Measurements from ENCODE around the gene LPP. TPM values are rescaled to one million over a fixed set of nuclear protein-coding genes. Genes with fewer than 3 reads are reported as not detected.

LPP gene
- total and polyA plus RNA-seq, 2 of the 13 experiments (the other 11 are each of a cell fraction or from before 2014, with no cell fraction given), result 19.2 to 29.9 TPM

GRCh38 chr3:188486126-188486525 is 332.2 kb downstream of the LPP start:
- Histone ChIP-seq H3K9ac (ENCODE audit: insufficient read depth, low read depth, low read length) (no peak overlapping the region), H3K27me3 (ENCODE audit: control insufficient read depth in 1 of 2, insufficient read depth in 2 of 2, low read length in 2 of 2) (no peaks in the 10 kb centered on the region), H3K9me3 (ENCODE audit: low read length) (no peaks in the 10 kb centered on the region), H3K27ac (ENCODE audit: extremely low read length, insufficient read depth, low read length) (no peak overlapping the region), H3K79me2 (ENCODE audit: insufficient read depth, low read length) (no peaks in the 10 kb centered on the region), H3K36me3 (replicated peaks in 1 of 2; ENCODE audit: control insufficient read depth in 1 of 2, insufficient read depth in 2 of 2, low read length in 2 of 2) (peaks cover under 1 to 16% of the 10 kb centered on the region in 2 experiments; a peak in 4 of 5 replicates), H3K4me3 (replicated peaks in 1 of 3; ENCODE audit: insufficient read depth in 1 of 3, low read depth in 2 of 3, low read length in 3 of 3) (no peak overlapping the region), H3K4me2 (ENCODE audit: low read depth, low read length) (no peak overlapping the region), H4K20me1 (ENCODE audit: insufficient read depth, low read length) (no peaks in the 10 kb centered on the region), H3K4me1 (ENCODE audit: insufficient read depth, low read length) (no peaks in the 10 kb centered on the region), H2AFZ (ENCODE audit: low read length) (no peak overlapping the region)
- WGBS (ENCODE audit: low lambda C conversion rate), result 96% methylated on average over 5 of the region's 5 CpGs
- ChIA-PET CTCF (ENCODE audit: low intra/inter-chr PET ratio, low total read pairs) (no interaction called here), POLR2A (no interaction called here)
- in situ Hi-C loops (cut with HindIII; ENCODE audit: extremely low pct_ligation_motif_present, low pct_unique_long_range_greater_than_20kb) (no loop called here), intact Hi-C loops (cut with micrococcal nuclease; ENCODE audit: unreplicated experiment) (no loop called here)
- no TSS peak for BruUV-seq (replicated peaks)
- no peak for FAIRE-seq
- DNase-seq (ENCODE audit: low spot score), result no peak
- no peak for ATAC-seq
- TF ChIP-seq PHF21A (CRISPR knock-in tag; IDR thresholded peaks at IDR 0.05) (no peak), EZH2 (conservative IDR thresholded peaks at IDR 0.05; ENCODE audit: low read depth, low read length) (no peak), RARG (CRISPR knock-in tag; IDR thresholded peaks at IDR 0.05; ENCODE audit: low read depth) (no peak), ZNF251 (CRISPR knock-in tag; IDR thresholded peaks at IDR 0.05) (no peak), HNRNPH1 (optimal IDR thresholded peaks at IDR 0.05; ENCODE audit: low read depth, low read length) (no peak), MAX (IDR thresholded peaks at IDR 0.05) (no peak), BORCS8-MEF2B (CRISPR knock-in tag; IDR thresholded peaks at IDR 0.05) (no peak), REST (IDR thresholded peaks at IDR 0.05; ENCODE audit: borderline replicate concordance in 1 of 2, low read depth in 1 of 2, low read length in 2 of 2) (no peak), ZNF367 (CRISPR knock-in tag; IDR thresholded peaks at IDR 0.05; ENCODE audit: borderline replicate concordance) (no peak), TRIM22 (IDR thresholded peaks at IDR 0.05) (no peak), ZFY (CRISPR knock-in tag; IDR thresholded peaks at IDR 0.05) (no peak), ZNF263 (CRISPR knock-in tag; IDR thresholded peaks at IDR 0.05) (no peak), ZNF749 (CRISPR knock-in tag; IDR thresholded peaks at IDR 0.05; ENCODE audit: borderline replicate concordance) (no peak)
- TF ChIP-seq, protein P1, sequence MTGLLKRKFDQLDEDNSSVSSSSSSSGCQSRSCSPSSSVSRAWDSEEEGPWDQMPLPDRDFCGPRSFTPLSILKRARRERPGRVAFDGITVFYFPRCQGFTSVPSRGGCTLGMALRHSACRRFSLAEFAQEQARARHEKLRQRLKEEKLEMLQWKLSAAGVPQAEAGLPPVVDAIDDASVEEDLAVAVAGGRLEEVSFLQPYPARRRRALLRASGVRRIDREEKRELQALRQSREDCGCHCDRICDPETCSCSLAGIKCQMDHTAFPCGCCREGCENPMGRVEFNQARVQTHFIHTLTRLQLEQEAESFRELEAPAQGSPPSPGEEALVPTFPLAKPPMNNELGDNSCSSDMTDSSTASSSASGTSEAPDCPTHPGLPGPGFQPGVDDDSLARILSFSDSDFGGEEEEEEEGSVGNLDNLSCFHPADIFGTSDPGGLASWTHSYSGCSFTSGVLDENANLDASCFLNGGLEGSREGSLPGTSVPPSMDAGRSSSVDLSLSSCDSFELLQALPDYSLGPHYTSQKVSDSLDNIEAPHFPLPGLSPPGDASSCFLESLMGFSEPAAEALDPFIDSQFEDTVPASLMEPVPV (CRISPR knock-in tag; IDR thresholded peaks at IDR 0.05), result no peak
- TF ChIP-seq, protein P2, sequence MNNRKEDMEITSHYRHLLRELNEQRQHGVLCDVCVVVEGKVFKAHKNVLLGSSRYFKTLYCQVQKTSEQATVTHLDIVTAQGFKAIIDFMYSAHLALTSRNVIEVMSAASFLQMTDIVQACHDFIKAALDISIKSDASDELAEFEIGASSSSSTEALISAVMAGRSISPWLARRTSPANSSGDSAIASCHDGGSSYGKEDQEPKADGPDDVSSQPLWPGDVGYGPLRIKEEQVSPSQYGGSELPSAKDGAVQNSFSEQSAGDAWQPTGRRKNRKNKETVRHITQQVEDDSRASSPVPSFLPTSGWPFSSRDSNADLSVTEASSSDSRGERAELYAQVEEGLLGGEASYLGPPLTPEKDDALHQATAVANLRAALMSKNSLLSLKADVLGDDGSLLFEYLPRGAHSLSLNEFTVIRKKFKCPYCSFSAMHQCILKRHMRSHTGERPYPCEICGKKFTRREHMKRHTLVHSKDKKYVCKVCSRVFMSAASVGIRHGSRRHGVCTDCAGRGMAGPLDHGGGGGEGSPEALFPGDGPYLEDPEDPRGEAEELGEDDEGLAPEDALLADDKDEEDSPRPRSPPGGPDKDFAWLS (CRISPR knock-in tag; IDR thresholded peaks at IDR 0.05; ENCODE audit: borderline replicate concordance), result no peak
